ENCODE results near the gene PILRA.

DNA sequence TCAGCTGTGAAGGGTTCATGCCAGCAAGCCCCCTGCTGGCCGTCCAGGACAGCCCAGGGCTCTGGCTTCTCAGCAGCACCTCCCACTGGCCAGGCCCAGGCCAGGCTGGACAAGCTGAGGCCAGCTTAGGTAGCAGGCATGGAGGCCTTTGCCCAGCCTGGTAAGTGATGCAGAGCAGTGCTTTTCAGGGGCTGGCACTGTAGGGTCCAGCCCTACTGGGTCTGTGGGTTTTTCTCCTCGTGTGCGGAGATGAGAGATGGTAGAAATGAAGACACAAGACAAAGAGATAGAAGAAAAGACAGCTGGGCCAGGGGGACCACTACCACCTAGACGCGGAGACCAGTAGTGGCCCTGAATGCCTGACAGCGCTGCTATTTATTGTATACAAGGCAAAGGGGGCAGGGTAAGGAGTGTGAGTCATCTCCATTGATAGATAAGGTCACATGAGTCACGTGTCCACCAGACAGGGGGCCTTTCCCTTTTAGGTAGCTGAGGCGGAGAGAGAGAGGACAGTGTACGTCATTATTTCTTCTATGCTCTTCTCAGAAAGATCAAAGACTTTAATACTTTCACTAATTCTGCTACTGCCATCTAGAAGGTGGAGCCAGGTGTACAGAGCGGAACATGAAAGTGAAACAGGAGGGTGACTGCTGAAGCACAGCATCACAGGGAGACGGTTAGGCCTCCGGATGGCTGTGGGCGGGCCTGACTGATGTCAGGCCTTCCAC is 28.6 kb upstream of the PILRA start:
- TF ChIP-seq, protein P1, sequence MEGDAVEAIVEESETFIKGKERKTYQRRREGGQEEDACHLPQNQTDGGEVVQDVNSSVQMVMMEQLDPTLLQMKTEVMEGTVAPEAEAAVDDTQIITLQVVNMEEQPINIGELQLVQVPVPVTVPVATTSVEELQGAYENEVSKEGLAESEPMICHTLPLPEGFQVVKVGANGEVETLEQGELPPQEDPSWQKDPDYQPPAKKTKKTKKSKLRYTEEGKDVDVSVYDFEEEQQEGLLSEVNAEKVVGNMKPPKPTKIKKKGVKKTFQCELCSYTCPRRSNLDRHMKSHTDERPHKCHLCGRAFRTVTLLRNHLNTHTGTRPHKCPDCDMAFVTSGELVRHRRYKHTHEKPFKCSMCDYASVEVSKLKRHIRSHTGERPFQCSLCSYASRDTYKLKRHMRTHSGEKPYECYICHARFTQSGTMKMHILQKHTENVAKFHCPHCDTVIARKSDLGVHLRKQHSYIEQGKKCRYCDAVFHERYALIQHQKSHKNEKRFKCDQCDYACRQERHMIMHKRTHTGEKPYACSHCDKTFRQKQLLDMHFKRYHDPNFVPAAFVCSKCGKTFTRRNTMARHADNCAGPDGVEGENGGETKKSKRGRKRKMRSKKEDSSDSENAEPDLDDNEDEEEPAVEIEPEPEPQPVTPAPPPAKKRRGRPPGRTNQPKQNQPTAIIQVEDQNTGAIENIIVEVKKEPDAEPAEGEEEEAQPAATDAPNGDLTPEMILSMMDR (IDR thresholded peaks at IDR 0.05 in 4 of 5, conservative IDR thresholded peaks at IDR 0.05 in 1 of 5) = peak; percentile 14 to 44 (median 39)
- TF ChIP-seq POLR2A (IDR thresholded peaks at IDR 0.05) = peak in 1 of 2 donors; percentile 67

Data from gastrocnemius medialis (tissue), 4 donors.